IMR-90 (cell line): ENCODE data around the gene TMCO1.
A peak's percentile ranks its signal among the peaks of the same experiment; 100 is the strongest.

Source experiments
- CEBPB ChIP-seq: IDR thresholded peaks from 2 replicates; pipeline ENCODE4 v1.6.1; 2012; ENCODE audit warnings: low read depth, low read length, improper control_type of control experiment
- CTCF ChIP-seq: conservative IDR thresholded peaks from 2 replicates; pipeline ENCODE4 v1.5.1; 2012; ENCODE audit warnings: mild to moderate bottlenecking, low read depth, low read length, improper control_type of control experiment
- MXI1 ChIP-seq: IDR thresholded peaks from 2 replicates; pipeline ENCODE4 v1.6.1; 2012; ENCODE audit warnings: low read depth, mild to moderate bottlenecking, low read length, moderate library complexity, borderline replicate concordance
- RAD21 ChIP-seq: IDR thresholded peaks from 2 replicates; pipeline ENCODE4 v1.6.1; 2012; ENCODE audit warnings: low read length, improper control_type of control experiment

DNA sequence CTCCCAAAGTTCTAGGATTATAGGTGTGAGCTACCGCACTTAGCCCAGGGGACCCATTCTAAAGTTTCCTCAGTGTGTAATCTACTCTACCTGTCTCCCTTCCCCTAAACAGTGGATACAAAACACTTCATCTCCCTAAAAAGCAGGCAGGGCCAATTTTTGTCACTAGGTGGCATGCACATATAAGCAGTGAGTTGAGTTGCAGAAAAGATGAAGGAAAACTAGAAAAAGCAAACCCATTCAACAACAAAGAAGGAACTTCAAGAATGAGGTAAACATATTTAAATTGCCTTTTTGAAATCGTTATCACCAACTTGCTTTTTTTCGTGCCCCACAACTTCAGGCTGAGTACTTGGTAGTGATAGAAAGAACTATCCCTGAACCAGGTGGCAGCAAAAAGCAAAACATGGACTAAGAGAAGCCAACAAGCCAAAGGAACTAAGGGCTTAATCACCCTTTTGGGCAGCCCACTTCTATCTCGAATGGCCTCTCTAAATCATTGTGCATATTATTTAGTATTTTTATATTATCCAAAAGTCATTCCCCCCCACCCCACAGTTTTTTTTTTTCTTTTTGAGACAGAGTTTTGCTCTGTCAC, 50.7 kb downstream of the TMCO1 start:
- TF ChIP-seq CTCF (peak; percentile 87), CEBPB (no peak), MXI1 (no peak), RAD21 (peak; percentile 94)
